ENCODE results near the gene KIRREL3.

The KIRREL3 gene

DNA sequence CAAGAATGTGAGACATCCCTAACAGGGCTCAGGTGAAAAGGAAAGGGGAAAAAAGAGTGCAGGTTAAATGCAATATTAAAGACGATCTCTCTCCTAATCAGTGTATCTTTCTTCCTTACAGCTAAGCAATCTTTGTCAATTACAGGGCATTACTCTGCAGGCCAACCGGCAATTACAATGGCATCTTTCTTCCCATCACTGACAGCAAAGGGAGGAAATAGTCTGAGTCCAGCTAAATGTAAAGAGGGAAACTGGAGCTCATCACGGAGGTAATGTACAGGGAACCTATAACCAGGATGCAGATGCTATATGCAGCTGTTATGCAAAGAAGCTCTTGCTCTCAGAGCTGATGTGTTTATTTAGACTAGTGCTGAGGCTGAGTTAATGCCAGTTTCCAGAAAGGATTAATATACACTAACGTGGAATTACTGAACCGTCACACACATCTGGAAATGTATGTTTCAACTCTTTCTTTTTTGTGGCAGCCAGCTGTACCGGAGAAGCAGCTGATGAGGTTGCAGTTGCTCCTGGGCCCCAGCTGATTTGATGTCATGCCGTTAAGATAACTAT, 121.6 kb downstream of the KIRREL3 start:
- FAIRE-seq (no peak), DNase-seq (ENCODE audit: low spot score) (no peak)

GRCh38 chr11:126874831-126875230, 125.7 kb downstream of the KIRREL3 start:
- FAIRE-seq (no peak), DNase-seq (ENCODE audit: low spot score) (no peak)

- FAIRE-seq, result no peak
- DNase-seq (ENCODE audit: low spot score), result no peak
Observed at GRCh38 chr11:126874276-126874675, 126.3 kb downstream of the KIRREL3 start.

- no peak for FAIRE-seq
- DNase-seq (ENCODE audit: low spot score), result peak; percentile 42
Observed at GRCh38 chr11:126871792-126872191, 128.8 kb downstream of the KIRREL3 start.

GRCh38 chr11:126870021-126870420, 130.5 kb downstream of the KIRREL3 start:
- no peak for DNase-seq (ENCODE audit: low spot score)

GRCh38 chr11:126868741-126869140, 131.8 kb downstream of the KIRREL3 start:
- DNase-seq (ENCODE audit: low spot score) (no peak), FAIRE-seq (no peak)

More at GRCh38 chr11:126870021-126870420, 130.5 kb downstream of the KIRREL3 start:
- no peak for FAIRE-seq

DNA sequence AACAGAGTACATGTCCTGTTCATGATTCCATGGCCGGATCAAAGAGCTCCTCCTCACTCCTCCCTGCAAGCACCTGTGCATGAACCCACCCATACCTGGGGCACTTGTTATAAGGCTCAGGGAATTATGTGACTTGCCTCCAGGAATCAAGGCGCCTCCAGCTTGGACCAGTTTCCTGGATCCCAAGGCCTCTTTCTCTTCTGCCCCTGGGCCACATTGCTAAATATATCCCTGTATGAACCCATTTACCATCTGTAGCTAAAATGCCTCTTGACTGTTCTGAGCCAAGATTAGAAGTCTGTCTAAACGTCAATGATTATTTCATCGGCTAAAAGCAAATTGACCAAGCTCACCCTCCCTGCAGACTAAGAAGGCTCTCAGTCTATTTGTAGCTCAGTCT, 135.6 kb downstream of the KIRREL3 start:
- DNase-seq (ENCODE audit: low spot score) (no peak), FAIRE-seq (no peak)

- DNase-seq (ENCODE audit: low spot score), result no peak
- no peak for FAIRE-seq
Observed at GRCh38 chr11:126863294-126863997, 137.1 kb downstream of the KIRREL3 start.

- no peak for DNase-seq (ENCODE audit: low spot score)
- FAIRE-seq, result no peak
Observed at GRCh38 chr11:126862664-126863243, 137.8 kb downstream of the KIRREL3 start.

GRCh38 chr11:126861796-126862459, 138.6 kb downstream of the KIRREL3 start:
- DNase-seq (ENCODE audit: low spot score), result no peak
- FAIRE-seq, result no peak

- no peak for FAIRE-seq
Observed at GRCh38 chr11:126857860-126858808, 142.4 kb downstream of the KIRREL3 start.

DNA sequence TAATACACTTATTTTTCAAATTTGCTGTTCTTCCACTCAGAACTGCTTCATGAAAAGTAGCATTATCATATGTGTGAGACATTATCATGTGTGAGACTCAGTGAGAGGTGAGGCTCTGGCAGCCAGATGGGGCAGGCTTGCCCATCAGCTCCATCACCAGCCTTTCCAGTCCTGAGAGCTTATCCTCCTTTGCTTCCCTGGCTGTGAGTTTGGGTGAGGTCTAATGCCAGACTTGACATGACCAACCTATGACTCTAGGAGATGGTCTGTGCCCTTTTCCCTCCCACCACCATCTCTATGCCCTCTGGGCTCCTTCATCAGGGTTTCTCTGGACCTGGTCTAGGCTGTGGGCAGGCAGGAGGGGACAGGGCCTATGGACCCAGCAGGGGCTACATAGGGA, 145.0 kb downstream of the KIRREL3 start:
- FAIRE-seq (no peak), DNase-seq (ENCODE audit: low spot score) (no peak)

More at GRCh38 chr11:126857860-126858808, 142.4 kb downstream of the KIRREL3 start:
- DNase-seq (ENCODE audit: low spot score), result no peak

GRCh38 chr11:126853732-126854131, 146.8 kb downstream of the KIRREL3 start:
- peak; percentile 10 for DNase-seq (ENCODE audit: low spot score)
- peak; percentile 83 for FAIRE-seq

- no peak for FAIRE-seq
Observed at GRCh38 chr11:126844789-126845188, 155.8 kb downstream of the KIRREL3 start.

DNA sequence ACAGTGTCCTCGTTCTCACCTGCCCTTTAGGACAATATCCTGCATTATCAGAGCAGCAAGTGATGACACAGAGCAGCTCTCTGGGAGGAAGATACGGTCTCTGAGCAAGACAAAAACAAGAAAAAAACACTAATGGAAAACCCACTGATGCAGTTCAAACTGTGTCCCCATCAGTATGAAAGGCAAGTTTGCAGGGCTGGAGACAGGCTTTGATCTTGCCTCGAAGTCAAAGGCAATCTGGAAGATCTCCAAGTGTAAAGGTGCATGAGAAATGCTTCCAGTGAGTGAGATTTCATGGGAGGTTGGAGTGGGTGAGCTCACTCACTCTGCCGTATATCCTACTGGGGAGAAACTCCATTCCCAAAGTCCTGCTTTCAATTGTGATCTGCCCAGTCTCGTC, 157.5 kb downstream of the KIRREL3 start:
- FAIRE-seq, result peak; percentile 74
- peak; percentile 42 for DNase-seq (ENCODE audit: low spot score)

More at GRCh38 chr11:126844789-126845188, 155.8 kb downstream of the KIRREL3 start:
- no peak for DNase-seq (ENCODE audit: low spot score)

- peak; percentile 67 for DNase-seq (ENCODE audit: low spot score)
- FAIRE-seq, result peak; percentile 79
Observed at GRCh38 chr11:126841999-126842398, 158.6 kb downstream of the KIRREL3 start.

- FAIRE-seq (no peak), DNase-seq (ENCODE audit: low spot score) (no peak)
Observed at GRCh38 chr11:126840975-126841374, 159.6 kb downstream of the KIRREL3 start.

- DNase-seq (ENCODE audit: low spot score) (no peak), FAIRE-seq (no peak)
Observed at GRCh38 chr11:126840201-126840886, 160.2 kb downstream of the KIRREL3 start.

DNA sequence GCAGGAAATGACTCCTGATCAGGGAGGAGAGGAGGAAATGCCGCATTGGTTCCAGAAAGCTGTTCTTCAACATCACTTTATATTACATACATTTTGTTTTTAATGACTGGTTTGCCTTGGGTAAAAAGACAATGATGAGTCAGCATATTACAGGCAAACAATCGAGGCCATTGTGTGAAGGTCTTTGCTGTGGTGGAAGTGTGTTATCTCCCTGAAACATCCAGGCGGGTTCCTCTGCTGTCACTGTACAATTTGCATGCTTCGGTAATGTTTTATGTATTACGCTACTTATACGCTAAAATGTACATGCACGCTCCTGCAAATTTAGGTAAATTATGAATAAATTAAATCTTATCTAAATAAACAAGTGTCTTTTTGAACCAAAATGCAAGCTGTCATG, 161.1 kb downstream of the KIRREL3 start:
- no peak for DNase-seq (ENCODE audit: low spot score)
- no peak for FAIRE-seq

GRCh38 chr11:126838779-126839178, 161.8 kb downstream of the KIRREL3 start:
- no peak for DNase-seq (ENCODE audit: low spot score)
- no peak for FAIRE-seq

Data from RCC 7860 (cell line).